Smooth muscle cell of the pulmonary artery (primary cell): ENCODE measurements around the gene CDH9. TPM values are rescaled to one million over a fixed set of nuclear protein-coding genes. Genes with fewer than 3 reads are reported as not detected.

ENCODE experiments used
- total RNA-seq: library from RNA; depleted of rRNA; stranded (reverse); fragments of >200 nt; gene quantifications from 2 replicates; pipeline ENCODE4 v1.2.3, GENCODE V29; 2014

Gene CDH9, protein sequence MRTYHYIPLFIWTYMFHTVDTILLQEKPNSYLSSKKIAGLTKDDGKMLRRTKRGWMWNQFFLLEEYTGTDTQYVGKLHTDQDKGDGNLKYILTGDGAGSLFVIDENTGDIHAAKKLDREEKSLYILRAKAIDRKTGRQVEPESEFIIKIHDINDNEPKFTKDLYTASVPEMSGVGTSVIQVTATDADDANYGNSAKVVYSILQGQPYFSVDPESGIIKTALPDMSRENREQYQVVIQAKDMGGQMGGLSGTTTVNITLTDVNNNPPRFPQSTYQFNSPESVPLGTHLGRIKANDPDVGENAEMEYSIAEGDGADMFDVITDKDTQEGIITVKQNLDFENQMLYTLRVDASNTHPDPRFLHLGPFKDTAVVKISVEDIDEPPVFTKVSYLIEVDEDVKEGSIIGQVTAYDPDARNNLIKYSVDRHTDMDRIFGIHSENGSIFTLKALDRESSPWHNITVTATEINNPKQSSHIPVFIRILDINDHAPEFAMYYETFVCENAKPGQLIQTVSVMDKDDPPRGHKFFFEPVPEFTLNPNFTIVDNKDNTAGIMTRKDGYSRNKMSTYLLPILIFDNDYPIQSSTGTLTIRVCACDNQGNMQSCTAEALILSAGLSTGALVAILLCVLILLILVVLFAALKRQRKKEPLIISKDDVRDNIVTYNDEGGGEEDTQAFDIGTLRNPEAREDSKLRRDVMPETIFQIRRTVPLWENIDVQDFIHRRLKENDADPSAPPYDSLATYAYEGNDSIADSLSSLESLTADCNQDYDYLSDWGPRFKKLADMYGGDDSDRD
- not detected in 2 replicates for total RNA-seq

GRCh38 chr5:27038476-27038875, at the start of gene CDH9:
Gene CDH9 (minus strand): TSS chr5:27038586. CDS start chr5:26988333, 50,253 bp downstream.

